H9 (cell line): Measurements from ENCODE around the gene BLOC1S1. TPM values are rescaled to one million over a fixed set of nuclear protein-coding genes. Genes with fewer than 3 reads are reported as not detected.

Experiments used
- DNase-seq: peaks from one replicate; pipeline ENCODE4 v3.0.0-alpha.2; 2017
- H2AFZ ChIP-seq: one replicate; pipeline ENCODE4 v1.6.1; 2013; ENCODE audit warnings: mild to moderate bottlenecking, low read length, control low read depth, moderate library complexity
- H2AK5ac ChIP-seq: 2 replicates; pipeline ENCODE4 v1.6.1; 2013; ENCODE audit warnings: low read length, control low read depth, mixed read lengths; ENCODE audit not compliant: insufficient read length
- H2BK120ac ChIP-seq: one replicate; pipeline ENCODE4 v1.6.1; 2013; ENCODE audit warnings: low read depth, mild to moderate bottlenecking, low read length, control low read depth, inconsistent platforms; ENCODE audit not compliant: poor library complexity, severe bottlenecking
- H2BK12ac ChIP-seq: 2 replicates; pipeline ENCODE4 v1.6.1; 2013; ENCODE audit warnings: low read length, control low read depth, mixed read lengths, low read depth; ENCODE audit not compliant: insufficient read length
- H2BK15ac ChIP-seq: 2 replicates; pipeline ENCODE4 v1.6.1; 2013; ENCODE audit warnings: low read depth, low read length, control low read depth
- H2BK20ac ChIP-seq: one replicate; pipeline ENCODE4 v1.6.1; 2013; ENCODE audit warnings: low read depth, mild to moderate bottlenecking, low read length, control low read depth, inconsistent platforms; ENCODE audit not compliant: poor library complexity, severe bottlenecking
- H2BK5ac ChIP-seq: 2 replicates; pipeline ENCODE4 v1.6.1; 2013; ENCODE audit warnings: low read length, control low read depth, mixed read lengths; ENCODE audit not compliant: insufficient read length
- H3K14ac ChIP-seq: 2 replicates; pipeline ENCODE4 v1.6.1; 2013; ENCODE audit warnings: low read length, control low read depth; ENCODE audit not compliant: insufficient read depth
- H3K18ac ChIP-seq: 2 replicates; pipeline ENCODE4 v1.6.1; 2013; ENCODE audit warnings: low read depth, mild to moderate bottlenecking, mixed read lengths, low read length, control low read depth; ENCODE audit not compliant: insufficient read length
- H3K23ac ChIP-seq: 2 replicates; pipeline ENCODE4 v1.6.1; 2013; ENCODE audit warnings: low read length, control low read depth, mixed read lengths, low read depth; ENCODE audit not compliant: insufficient read length
- H3K23me2 ChIP-seq: 2 replicates; pipeline ENCODE4 v1.6.1; 2013; ENCODE audit warnings: low read depth, mild to moderate bottlenecking, mixed read lengths, low read length, control low read depth; ENCODE audit not compliant: insufficient read length, poor library complexity, severe bottlenecking
- H3K27ac ChIP-seq: 2 replicates; pipeline ENCODE4 v1.5.1; 2013; ENCODE audit warnings: low read length, control low read depth, mixed read lengths, low read depth; ENCODE audit not compliant: insufficient read length
- H3K27me3 ChIP-seq: 2 replicates; pipeline ENCODE4 v1.6.1; 2013; ENCODE audit warnings: low read length, control low read depth, inconsistent platforms; ENCODE audit not compliant: insufficient read depth
- H3K4ac ChIP-seq: 2 replicates; pipeline ENCODE4 v1.6.1; 2013; ENCODE audit warnings: low read depth, mild to moderate bottlenecking, control low read depth, inconsistent platforms, low read length, moderate library complexity
- H3K4me1 ChIP-seq: 2 replicates; pipeline ENCODE4 v1.6.1; 2013; ENCODE audit warnings: low read length, control low read depth, inconsistent platforms; ENCODE audit not compliant: insufficient read depth
- H3K4me2 ChIP-seq: 2 replicates; pipeline ENCODE4 v1.6.1; 2013; ENCODE audit warnings: low read length, control low read depth, mixed read lengths; ENCODE audit not compliant: insufficient read length, insufficient read depth
- H3K56ac ChIP-seq: 2 replicates; pipeline ENCODE4 v1.6.1; 2013; ENCODE audit warnings: low read depth, mild to moderate bottlenecking, mixed read lengths, low read length, control low read depth; ENCODE audit not compliant: insufficient read length
- H3K79me1 ChIP-seq: 2 replicates; pipeline ENCODE4 v1.6.1; 2013; ENCODE audit warnings: low read depth, mild to moderate bottlenecking, moderate library complexity, low read length, control low read depth, inconsistent platforms; ENCODE audit not compliant: insufficient read depth, poor library complexity, severe bottlenecking
- H3K79me2 ChIP-seq: 2 replicates; pipeline ENCODE4 v1.6.1; 2013; ENCODE audit warnings: low read length, control low read depth, inconsistent platforms; ENCODE audit not compliant: insufficient read depth
- H3K9ac ChIP-seq: 2 replicates; pipeline ENCODE4 v1.6.1; 2013; ENCODE audit warnings: low read length, control low read depth, mixed read lengths; ENCODE audit not compliant: insufficient read length; ENCODE audit errors: extremely low read depth
- H3K9me3 ChIP-seq: one replicate; pipeline ENCODE4 v1.6.1; 2013; ENCODE audit warnings: low read depth, low read length, inconsistent platforms; ENCODE audit not compliant: control insufficient read depth
- H3T11ph ChIP-seq: one replicate; pipeline ENCODE4 v1.6.1; 2013; ENCODE audit warnings: mild to moderate bottlenecking, low read length, control low read depth, inconsistent platforms
- H4K20me1 ChIP-seq: one replicate; pipeline ENCODE4 v1.6.1; 2013; ENCODE audit not compliant: control insufficient read depth, insufficient read length, insufficient read depth
- H4K5ac ChIP-seq: 2 replicates; pipeline ENCODE4 v1.6.1; 2013; ENCODE audit warnings: low read depth, mild to moderate bottlenecking, mixed read lengths, low read length, control low read depth; ENCODE audit not compliant: insufficient read length
- H4K8ac ChIP-seq: replicated peaks from 2 replicates; pipeline ENCODE4 v1.6.1; 2013; ENCODE audit warnings: low read length, control low read depth, mixed read lengths, low read depth; ENCODE audit not compliant: insufficient read length
- H4K91ac ChIP-seq: 2 replicates; pipeline ENCODE4 v1.6.1; 2013; ENCODE audit warnings: low read depth, mild to moderate bottlenecking, moderate library complexity, mixed read lengths, low read length, control low read depth; ENCODE audit not compliant: insufficient read length
- H3K27ac Mint-ChIP-seq, 3 experiments: 2 replicates in 2 of 3; 3 replicates in 1 of 3; pipeline ENCODE4 v1.8.0; 2020 to 2021; ENCODE audit warnings: mixed read lengths in 3 of 3, mild to moderate bottlenecking in 1 of 3, moderate library complexity in 1 of 3
- H3K27me3 Mint-ChIP-seq: 2 replicates; pipeline ENCODE4 v1.8.0; 2021; ENCODE audit warnings: low read depth, mild to moderate bottlenecking, moderate library complexity, mixed read lengths
- H3K36me3 Mint-ChIP-seq, 3 experiments: 2 replicates in 2 of 3; 3 replicates in 1 of 3; pipeline ENCODE4 v1.8.0; 2020 to 2021; ENCODE audit warnings: low read depth in 3 of 3, mixed read lengths in 3 of 3; ENCODE audit not compliant: insufficient read depth in 1 of 3
- H3K4me1 Mint-ChIP-seq, 2 experiments: 2 replicates each; pipeline ENCODE4 v1.8.0; 2020; ENCODE audit warnings: mixed read lengths in 2 of 2
- H3K4me3 Mint-ChIP-seq, 2 experiments: 2 replicates in 1 of 2; 3 replicates in 1 of 2; pipeline ENCODE4 v1.8.0; 2020 to 2021; ENCODE audit warnings: mild to moderate bottlenecking in 2 of 2, mixed read lengths in 2 of 2, moderate library complexity in 1 of 2
- H3K9me3 Mint-ChIP-seq, 2 experiments: 2 replicates in 1 of 2; 3 replicates in 1 of 2; pipeline ENCODE4 v1.8.0; 2020; ENCODE audit warnings: mild to moderate bottlenecking in 2 of 2, mixed read lengths in 2 of 2, moderate library complexity in 1 of 2
- WGBS: extraction: QIAGEN DNeasy Blood & Tissue Kit; methylation state at CpG from one replicate; pipeline ENCODE4 v1.1.7; 2013; ENCODE audit warnings: missing lambda C conversion rate, low lambda C conversion rate, mixed read lengths; ENCODE audit not compliant: insufficient read length; ENCODE audit errors: extremely low coverage; 5-methylcytosine and 5-hydroxymethylcytosine counted together
- total RNA-seq: library from RNA; stranded (reverse); gene quantifications from 2 replicates; pipeline ENCODE4 v1.2.1, GENCODE V29; 2021
- TF ChIP-seq, protein P1 (sequence below): fragments of 200-600 bp; sonication (generic); conservative IDR thresholded peaks from 3 replicates; pipeline ENCODE4 v1.8.0; 2021; ENCODE audit warnings: antibody characterized with exemption, mild to moderate bottlenecking

Gene BLOC1S1
- total RNA-seq, 1 experiment from 2014 or later, result 108 TPM

DNA sequence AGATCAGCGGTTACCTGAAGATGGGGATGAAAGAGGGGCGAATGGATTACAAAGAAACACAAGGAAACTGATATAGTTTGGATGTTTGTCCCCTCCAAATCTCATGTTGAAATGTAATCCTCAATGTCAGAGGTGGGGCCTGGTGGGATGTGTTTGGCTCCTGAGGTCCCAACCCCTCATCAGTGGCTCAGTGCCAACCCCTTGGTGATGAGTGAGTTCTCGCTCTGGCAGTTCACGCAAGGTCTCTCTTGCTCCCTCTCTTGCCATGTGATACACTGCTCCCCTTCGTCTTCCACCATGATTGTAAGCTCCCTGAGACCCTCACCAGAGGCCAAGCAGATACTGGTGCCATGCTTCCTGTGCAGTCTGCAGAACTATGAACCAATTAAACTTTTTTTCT, 36.2 kb upstream of the BLOC1S1 start:
- H3T11ph ChIP-seq, result no peak overlapping the region
- Mint-ChIP-seq H3K27me3 (peaks cover 7% of the 10 kb centered on the region), H3K36me3 (peaks cover 0 to 8% (median 0%) of the 10 kb centered on the region in 3 experiments; a peak in 2 of 7 replicates), H3K9me3 (no peaks in the 10 kb centered on the region), H3K4me1 (peaks cover 20 to 21% of the 10 kb centered on the region in 2 experiments), H3K4me3 (no peak overlapping the region), H3K27ac (no peak overlapping the region)
- no peak overlapping the region for H3K14ac ChIP-seq
- H3K23ac ChIP-seq, result no peak overlapping the region
- H4K8ac ChIP-seq, result no peak overlapping the region
- H3K9me3 ChIP-seq, result no peaks in the 10 kb centered on the region
- H2BK5ac ChIP-seq, result no peak overlapping the region
- no peaks in the 10 kb centered on the region for H3K23me2 ChIP-seq
- H4K20me1 ChIP-seq, result no peaks in the 10 kb centered on the region
- H3K9ac ChIP-seq, result no peak overlapping the region
- WGBS, result no CpG with 5 or more reads among the region's 5 CpGs
- H3K79me1 ChIP-seq, result no peaks in the 10 kb centered on the region
- no peak for DNase-seq
- H3K4me1 ChIP-seq, result no peaks in the 10 kb centered on the region
- TF ChIP-seq, protein P1, sequence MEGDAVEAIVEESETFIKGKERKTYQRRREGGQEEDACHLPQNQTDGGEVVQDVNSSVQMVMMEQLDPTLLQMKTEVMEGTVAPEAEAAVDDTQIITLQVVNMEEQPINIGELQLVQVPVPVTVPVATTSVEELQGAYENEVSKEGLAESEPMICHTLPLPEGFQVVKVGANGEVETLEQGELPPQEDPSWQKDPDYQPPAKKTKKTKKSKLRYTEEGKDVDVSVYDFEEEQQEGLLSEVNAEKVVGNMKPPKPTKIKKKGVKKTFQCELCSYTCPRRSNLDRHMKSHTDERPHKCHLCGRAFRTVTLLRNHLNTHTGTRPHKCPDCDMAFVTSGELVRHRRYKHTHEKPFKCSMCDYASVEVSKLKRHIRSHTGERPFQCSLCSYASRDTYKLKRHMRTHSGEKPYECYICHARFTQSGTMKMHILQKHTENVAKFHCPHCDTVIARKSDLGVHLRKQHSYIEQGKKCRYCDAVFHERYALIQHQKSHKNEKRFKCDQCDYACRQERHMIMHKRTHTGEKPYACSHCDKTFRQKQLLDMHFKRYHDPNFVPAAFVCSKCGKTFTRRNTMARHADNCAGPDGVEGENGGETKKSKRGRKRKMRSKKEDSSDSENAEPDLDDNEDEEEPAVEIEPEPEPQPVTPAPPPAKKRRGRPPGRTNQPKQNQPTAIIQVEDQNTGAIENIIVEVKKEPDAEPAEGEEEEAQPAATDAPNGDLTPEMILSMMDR, result no peak
- H2BK20ac ChIP-seq, result no peak overlapping the region
- H3K79me2 ChIP-seq, result no peaks in the 10 kb centered on the region
- H3K56ac ChIP-seq, result no peak overlapping the region
- H4K91ac ChIP-seq, result no peak overlapping the region
- no peak overlapping the region for H2BK12ac ChIP-seq
- H3K27ac ChIP-seq, result no peak overlapping the region
- H3K4me2 ChIP-seq, result no peak overlapping the region
- no peak overlapping the region for H3K18ac ChIP-seq
- H2BK15ac ChIP-seq, result no peak overlapping the region
- H2BK120ac ChIP-seq, result no peak overlapping the region
- no peak overlapping the region for H2AFZ ChIP-seq
- no peak overlapping the region for H3K4ac ChIP-seq
- no peak overlapping the region for H4K5ac ChIP-seq
- no peaks in the 10 kb centered on the region for H3K27me3 ChIP-seq
- H2AK5ac ChIP-seq, result no peak overlapping the region
